Common myeloid progenitor, CD34-positive (primary cell): Measurements from ENCODE around the gene NR6A1.

Source experiments
- CTCF ChIA-PET: fragments of 350-600 bp; sonication (Branson Sonifier 250); formaldehyde crosslinking; loops from one replicate; lab custom pipeline; 2021; ENCODE audit warnings: antibody characterized with exemption; lab: Charles Lee
- POLR2A ChIA-PET: fragments of 350-600 bp; sonication (Branson Sonifier 250); formaldehyde crosslinking; loops from one replicate; lab custom pipeline; 2021; ENCODE audit warnings: antibody characterized with exemption; lab: Charles Lee
- DNase-seq, 3 donors: peaks; one replicate each; pipeline versions ENCODE4 v3.0.0 to v3.0.0-alpha.2; 2013
- H3K27ac ChIP-seq, 2 experiments: 1 replicate in 1 of 2; 2 replicates in 1 of 2; pipeline ENCODE4 v1.7.0; 2013; ENCODE audit warnings: inconsistent platforms in 2 of 2, low read length in 2 of 2, mild to moderate bottlenecking in 2 of 2, low read depth in 1 of 2, moderate library complexity in 1 of 2; ENCODE audit not compliant: severe bottlenecking in 2 of 2, insufficient read depth in 1 of 2, poor library complexity in 1 of 2
- H3K27me3 ChIP-seq, 5 experiments: replicated peaks in 2 of 5; 1 replicate in 3 of 5; 2 replicates in 2 of 5; pipeline versions ENCODE4 v1.6.1 to v1.7.0; 2013; ENCODE audit warnings: low read length in 4 of 5, mild to moderate bottlenecking in 2 of 5, moderate library complexity in 2 of 5, inconsistent platforms in 1 of 5; ENCODE audit not compliant: insufficient read depth in 5 of 5, control insufficient read depth in 4 of 5
- H3K36me3 ChIP-seq, 4 experiments: 1 replicate in 2 of 4; 2 replicates in 2 of 4; pipeline versions ENCODE4 v1.6.1 to v1.7.0; 2013; ENCODE audit warnings: low read length in 3 of 4, control low read depth in 1 of 4, mild to moderate bottlenecking in 1 of 4; ENCODE audit not compliant: control insufficient read depth in 4 of 4, insufficient read depth in 4 of 4
- H3K4me1 ChIP-seq, 4 experiments: 1 replicate in 3 of 4; 2 replicates in 1 of 4; pipeline versions ENCODE4 v1.6.1 to v1.7.1; 2013; ENCODE audit warnings: low read length in 3 of 4, mild to moderate bottlenecking in 3 of 4, control low read depth in 1 of 4, inconsistent platforms in 1 of 4, moderate library complexity in 1 of 4; ENCODE audit not compliant: control insufficient read depth in 4 of 4, insufficient read depth in 4 of 4; ENCODE audit errors: control extremely low read depth in 1 of 4
- H3K4me3 ChIP-seq, 7 experiments: 1 replicate in 4 of 7; 2 replicates in 3 of 7; pipeline versions ENCODE4 v1.5.1 to v1.7.0; 2013; ENCODE audit warnings: mild to moderate bottlenecking in 7 of 7, low read length in 6 of 7, moderate library complexity in 6 of 7, inconsistent platforms in 2 of 7, low read depth in 2 of 7, control low read depth in 1 of 7; ENCODE audit not compliant: insufficient read depth in 4 of 7, control insufficient read depth in 1 of 7; ENCODE audit errors: extremely low read depth in 1 of 7
- H3K9me3 ChIP-seq, 5 experiments: 1 replicate in 4 of 5; 2 replicates in 1 of 5; pipeline versions ENCODE4 v1.6.1 to v1.7.1; 2013; ENCODE audit warnings: low read length in 4 of 5, mild to moderate bottlenecking in 2 of 5, inconsistent platforms in 1 of 5, low read depth in 1 of 5, moderate library complexity in 1 of 5; ENCODE audit not compliant: control insufficient read depth in 4 of 5, insufficient read depth in 2 of 5; ENCODE audit errors: control extremely low read depth in 1 of 5
- WGBS: methylation state at CpG from one replicate; pipeline ENCODE4 v1.1.5; 2013; ENCODE audit not compliant: insufficient coverage; 5-methylcytosine and 5-hydroxymethylcytosine counted together

The NR6A1 gene

DNA sequence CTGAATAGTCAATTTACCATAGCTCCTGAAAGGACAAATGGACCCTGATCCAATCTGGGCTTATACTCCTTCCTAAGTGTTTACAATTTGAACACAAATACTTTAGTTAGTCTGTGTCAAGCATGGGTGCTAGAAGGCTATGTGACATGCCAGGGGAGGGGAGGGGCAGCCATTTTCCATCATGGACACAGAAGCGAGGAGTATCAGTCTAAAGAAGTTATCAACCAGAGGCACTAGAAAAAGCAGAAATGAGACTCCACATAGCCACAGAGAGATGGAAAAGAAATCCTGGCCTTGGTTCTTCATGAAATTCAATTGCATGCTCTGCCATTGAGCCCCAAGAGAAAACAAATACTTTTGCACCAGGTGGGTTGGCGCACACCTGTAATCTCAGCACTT, 61.8 kb downstream of the NR6A1 start:
- Histone ChIP-seq H3K27ac (no peak overlapping the region), H3K4me1 (peaks cover 0 to 6% (median 0%) of the 10 kb centered on the region in 4 experiments), H3K4me3 (no peak overlapping the region), H3K27me3 (no peaks in the 10 kb centered on the region), H3K9me3 (no peaks in the 10 kb centered on the region), H3K36me3 (peaks cover 0 to 4% (median 0%) of the 10 kb centered on the region in 4 experiments)
- POLR2A ChIA-PET: no interaction called here
- 100% methylated on average over 2 of the region's 2 CpGs for WGBS
- CTCF ChIA-PET: interaction anchor here (0.7 to 7.9 kb wide), 12 partner anchors 10 to 158 kb away, joined by 3 to 155 read pairs (median 4); no protein-coding TSS in a partner anchor
- DNase-seq: no peak

- DNase-seq: no peak
- H3K4me3 ChIP-seq: no peak overlapping the region
- H3K4me1 ChIP-seq: peaks cover 0 to 6% (median 0%) of the 10 kb centered on the region in 4 experiments
- ChIA-PET POLR2A (no interaction called here), CTCF (interaction anchor here (0.7 to 7.4 kb wide), 10 partner anchors 9 to 158 kb away, joined by 3 to 155 read pairs (median 4); no protein-coding TSS in a partner anchor)
- peaks cover 0 to 4% (median 0%) of the 10 kb centered on the region in 4 experiments for H3K36me3 ChIP-seq
- H3K27me3 ChIP-seq: no peaks in the 10 kb centered on the region
- 100% methylated on average over 1 of the region's 1 CpG for WGBS
- H3K27ac ChIP-seq: no peak overlapping the region
- no peaks in the 10 kb centered on the region for H3K9me3 ChIP-seq
Observed at GRCh38 chr9:124708633-124709291, 62.3 kb downstream of the NR6A1 start.

DNA sequence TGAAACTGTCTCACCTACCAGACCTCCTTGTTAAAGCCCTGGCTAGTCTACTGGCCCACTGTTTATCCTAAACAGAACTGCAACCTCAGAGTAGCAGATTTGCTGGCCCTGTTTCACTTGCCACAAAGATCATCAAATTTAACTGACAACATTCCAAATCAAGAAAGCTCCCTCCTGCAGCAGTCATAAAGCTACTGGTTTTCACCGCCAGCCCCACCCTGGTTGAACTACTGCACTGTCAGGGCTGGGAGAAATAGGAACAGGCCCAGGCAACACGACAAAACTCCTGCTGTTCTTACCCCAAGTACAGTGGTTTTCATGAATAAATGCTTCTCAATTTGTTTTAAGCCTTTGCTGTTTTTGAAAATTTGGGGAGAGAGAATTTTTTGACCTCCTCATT, 63.0 kb downstream of the NR6A1 start:
- peaks cover 0 to 5% (median 3%) of the 10 kb centered on the region in 4 experiments for H3K36me3 ChIP-seq
- no peaks in the 10 kb centered on the region for H3K9me3 ChIP-seq
- ChIA-PET POLR2A (no interaction called here), CTCF (interaction anchor here (1.1 to 7.4 kb wide), 7 partner anchors 36 to 157 kb away, joined by 3 to 155 read pairs (median 4); no protein-coding TSS in a partner anchor)
- no peaks in the 10 kb centered on the region for H3K27me3 ChIP-seq
- WGBS: 86% methylated on average over 1 of the region's 2 CpGs
- H3K4me3 ChIP-seq: no peak overlapping the region
- DNase-seq: no peak
- no peak overlapping the region for H3K27ac ChIP-seq
- peaks cover 0 to 6% (median 0%) of the 10 kb centered on the region in 4 experiments for H3K4me1 ChIP-seq

- Histone ChIP-seq H3K4me1 (peaks cover 0 to 6% (median 0%) of the 10 kb centered on the region in 4 experiments), H3K27me3 (no peaks in the 10 kb centered on the region), H3K4me3 (no peak overlapping the region), H3K27ac (no peak overlapping the region), H3K9me3 (no peaks in the 10 kb centered on the region), H3K36me3 (peaks cover 0 to 6% (median 3%) of the 10 kb centered on the region in 4 experiments)
- ChIA-PET CTCF (interaction anchor here (1.1 to 7.4 kb wide), 5 partner anchors 37 to 157 kb away, joined by 3 to 155 read pairs (median 4); no protein-coding TSS in a partner anchor), POLR2A (no interaction called here)
- DNase-seq: peak in 2 of 3 donors; percentile 43 to 56
- 83% methylated on average over 2 of the region's 3 CpGs for WGBS
Observed at GRCh38 chr9:124707666-124708065, 63.4 kb downstream of the NR6A1 start.

DNA sequence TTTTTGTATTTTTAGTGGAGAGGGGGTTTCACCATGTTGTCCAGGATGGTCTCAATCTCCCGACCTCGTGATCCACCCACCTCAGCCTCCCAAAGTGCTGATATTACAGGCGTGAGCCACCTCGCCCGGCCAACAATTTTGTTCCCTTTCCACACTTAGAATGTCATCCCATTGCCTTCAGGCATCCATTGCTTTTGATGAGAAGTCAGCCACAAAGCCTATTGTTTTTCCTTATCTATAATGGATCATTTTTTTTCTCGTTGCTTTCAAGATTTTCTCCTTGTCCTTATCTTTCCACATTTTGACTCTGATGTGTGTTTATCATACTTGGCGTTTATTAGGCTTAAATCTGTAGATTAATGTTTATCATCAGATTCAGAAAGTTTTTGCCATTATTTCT, 64.4 kb downstream of the NR6A1 start:
- no CpG with 5 or more reads among the region's 7 CpGs for WGBS
- Histone ChIP-seq H3K27me3 (no peaks in the 10 kb centered on the region), H3K27ac (no peak overlapping the region), H3K4me3 (no peak overlapping the region), H3K4me1 (peaks cover 0 to 4% (median 0%) of the 10 kb centered on the region in 4 experiments), H3K9me3 (no peaks in the 10 kb centered on the region), H3K36me3 (peaks cover 0 to 7% (median 3%) of the 10 kb centered on the region in 4 experiments)
- no peak for DNase-seq
- ChIA-PET POLR2A (no interaction called here), CTCF (interaction anchor here (1.0 to 2.8 kb wide), 2 partner anchors 90 to 154 kb away, joined by 3 to 11 read pairs; no protein-coding TSS in a partner anchor)

- Histone ChIP-seq H3K4me3 (no peak overlapping the region), H3K4me1 (peaks cover 0 to 4% (median under 1%) of the 10 kb centered on the region in 4 experiments), H3K27me3 (no peaks in the 10 kb centered on the region), H3K36me3 (peaks cover 0 to 7% (median 4%) of the 10 kb centered on the region in 4 experiments), H3K27ac (no peak overlapping the region), H3K9me3 (no peaks in the 10 kb centered on the region)
- ChIA-PET POLR2A (no interaction called here), CTCF (interaction anchor here (1.3 to 1.9 kb wide), 4 partner anchors 10 to 84 kb away, joined by 3 to 4 read pairs (median 4); no protein-coding TSS in a partner anchor)
- DNase-seq: no peak
- 89% methylated on average over 2 of the region's 5 CpGs for WGBS
Observed at GRCh38 chr9:124699575-124699974, 71.5 kb downstream of the NR6A1 start.

- H3K27me3 ChIP-seq: no peaks in the 10 kb centered on the region
- ChIA-PET POLR2A (no interaction called here), CTCF (interaction anchor here (1.1 to 1.4 kb wide), 4 partner anchors 10 to 75 kb away, joined by 3 to 4 read pairs (median 3); no protein-coding TSS in a partner anchor)
- H3K9me3 ChIP-seq: no peaks in the 10 kb centered on the region
- no peak overlapping the region for H3K27ac ChIP-seq
- H3K36me3 ChIP-seq: peaks cover 0 to 3% (median under 1%) of the 10 kb centered on the region in 4 experiments
- H3K4me3 ChIP-seq: no peak overlapping the region
- no peak for DNase-seq
- H3K4me1 ChIP-seq: peaks cover 0 to 9% (median 3%) of the 10 kb centered on the region in 4 experiments
- WGBS: 72% methylated on average over 5 of the region's 6 CpGs
Observed at GRCh38 chr9:124698265-124698664, 72.8 kb downstream of the NR6A1 start.
